Glomerular visceral epithelial cell (primary cell): ENCODE measurements around the gene CD27.

ENCODE experiments used
- DNase-seq: peaks from one replicate; pipeline ENCODE4 v3.0.0-alpha.2; 2016; ENCODE audit errors: extremely low spot score

The CD27 gene

GRCh38 chr12:6434205-6435140 lies 10.3 kb upstream of the CD27 start:
- DNase-seq, result no peak

GRCh38 chr12:6435961-6436715 lies 8.6 kb upstream of the CD27 start:
- DNase-seq, result no peak

- DNase-seq, result no peak
Measured at GRCh38 chr12:6437586-6437985, 7.2 kb upstream of the CD27 start.

GRCh38 chr12:6438345-6438744 lies 6.4 kb upstream of the CD27 start:
- no peak for DNase-seq

- DNase-seq, result no peak
Measured at GRCh38 chr12:6440391-6440790, 4.4 kb upstream of the CD27 start.

- no peak for DNase-seq
Measured at GRCh38 chr12:6442836-6443235, 1.9 kb upstream of the CD27 start.

GRCh38 chr12:6443361-6443983 lies 1.3 kb upstream of the CD27 start:
- DNase-seq, result no peak

- no peak for DNase-seq
Measured at GRCh38 chr12:6444031-6444430, 724 bp upstream of the CD27 start.

GRCh38 chr12:6450091-6450868 lies 5.5 kb downstream of the CD27 start:
- no peak for DNase-seq

GRCh38 chr12:6450869-6451347 lies 6.2 kb downstream of the CD27 start:
- DNase-seq, result no peak

- DNase-seq, result peak; percentile 73
Measured at GRCh38 chr12:6451348-6452244, 6.8 kb downstream of the CD27 start, which contains the start of gene TAPBPL. TAPBPL (plus strand) TSS chr12:6452042; CDS start chr12:6452249, 207 bp downstream.

GRCh38 chr12:6452245-6452943 lies 7.6 kb downstream of the CD27 start:
- DNase-seq, result no peak

- DNase-seq, result no peak
Measured at GRCh38 chr12:6452944-6453630, 8.3 kb downstream of the CD27 start.

GRCh38 chr12:6457220-6457945 lies 12.6 kb downstream of the CD27 start:
- no peak for DNase-seq

GRCh38 chr12:6458281-6459003 lies 13.7 kb downstream of the CD27 start:
- no peak for DNase-seq

GRCh38 chr12:6459004-6459337 lies 14.2 kb downstream of the CD27 start:
- DNase-seq, result no peak

- no peak for DNase-seq
Measured at GRCh38 chr12:6460751-6461371, 16.1 kb downstream of the CD27 start.
